ENCODE results near the gene TST.

Gene TST

GRCh38 chr22:37045958-37046357 is 26.7 kb upstream of the TST start:
- H3K27ac ChIP-seq (ENCODE audit: low read depth, low read length) = no peak overlapping the region
- no peak overlapping the region for H3K9ac ChIP-seq (ENCODE audit: low read length)
- no peak overlapping the region for H2AFZ ChIP-seq (ENCODE audit: low read depth, low read length, severe bottlenecking)
- TF ChIP-seq CTCF (IDR thresholded peaks at IDR 0.05; ENCODE audit: insufficient read depth, low read length, poor library complexity, severe bottlenecking) = peak; percentile 28
- TF ChIP-seq EZH2phosphoT487 (conservative IDR thresholded peaks at IDR 0.05; ENCODE audit: low read length) = no peak
- H3F3A ChIP-seq (ENCODE audit: insufficient read depth) = no peaks in the 10 kb centered on the region
- H3K4me3 ChIP-seq (ENCODE audit: insufficient read depth, low read length, poor library complexity, severe bottlenecking) = no peak overlapping the region
- H3K9me3 ChIP-seq (ENCODE audit: insufficient read depth, low read length) = no peaks in the 10 kb centered on the region
- H4K20me1 ChIP-seq (ENCODE audit: low read depth, low read length) = no peaks in the 10 kb centered on the region
- H3K9me2 ChIP-seq (replicated peaks; ENCODE audit: insufficient read depth, low read length) = no peaks in the 10 kb centered on the region
- no peak overlapping the region for H3K4me2 ChIP-seq (ENCODE audit: low read depth, low read length, poor library complexity, severe bottlenecking)
- no peaks in the 10 kb centered on the region for H3K36me3 ChIP-seq (ENCODE audit: low read length)
- no peaks in the 10 kb centered on the region for H3K79me2 ChIP-seq (ENCODE audit: insufficient read depth, low read length)
- no peaks in the 10 kb centered on the region for H3K27me3 ChIP-seq (ENCODE audit: low read length)

GRCh38 chr22:37044634-37045625 is 25.7 kb upstream of the TST start:
- no peak overlapping the region for H3K4me3 ChIP-seq (ENCODE audit: insufficient read depth, low read length, poor library complexity, severe bottlenecking)
- H3K9me3 ChIP-seq (ENCODE audit: insufficient read depth, low read length) = no peaks in the 10 kb centered on the region
- no peaks in the 10 kb centered on the region for H3K79me2 ChIP-seq (ENCODE audit: insufficient read depth, low read length)
- TF ChIP-seq EZH2phosphoT487 (conservative IDR thresholded peaks at IDR 0.05; ENCODE audit: low read length) = no peak
- TF ChIP-seq CTCF (IDR thresholded peaks at IDR 0.05; ENCODE audit: insufficient read depth, low read length, poor library complexity, severe bottlenecking) = no peak
- H3K27me3 ChIP-seq (ENCODE audit: low read length) = no peaks in the 10 kb centered on the region
- H4K20me1 ChIP-seq (ENCODE audit: low read depth, low read length) = no peaks in the 10 kb centered on the region
- no peak overlapping the region for H3K4me2 ChIP-seq (ENCODE audit: low read depth, low read length, poor library complexity, severe bottlenecking)
- H3K36me3 ChIP-seq (ENCODE audit: low read length) = no peaks in the 10 kb centered on the region
- H3F3A ChIP-seq (ENCODE audit: insufficient read depth) = no peaks in the 10 kb centered on the region
- no peak overlapping the region for H3K9ac ChIP-seq (ENCODE audit: low read length)
- no peak overlapping the region for H2AFZ ChIP-seq (ENCODE audit: low read depth, low read length, severe bottlenecking)
- no peak overlapping the region for H3K27ac ChIP-seq (ENCODE audit: low read depth, low read length)
- H3K9me2 ChIP-seq (replicated peaks; ENCODE audit: insufficient read depth, low read length) = no peaks in the 10 kb centered on the region

GRCh38 chr22:37043828-37044538 is 24.7 kb upstream of the TST start:
- H3K27ac ChIP-seq (ENCODE audit: low read depth, low read length) = no peak overlapping the region
- no peaks in the 10 kb centered on the region for H3K27me3 ChIP-seq (ENCODE audit: low read length)
- H3K9ac ChIP-seq (ENCODE audit: low read length) = no peak overlapping the region
- peak; percentile 77 for TF ChIP-seq CTCF (IDR thresholded peaks at IDR 0.05; ENCODE audit: insufficient read depth, low read length, poor library complexity, severe bottlenecking)
- TF ChIP-seq EZH2phosphoT487 (conservative IDR thresholded peaks at IDR 0.05; ENCODE audit: low read length) = no peak
- no peaks in the 10 kb centered on the region for H3F3A ChIP-seq (ENCODE audit: insufficient read depth)
- no peaks in the 10 kb centered on the region for H4K20me1 ChIP-seq (ENCODE audit: low read depth, low read length)
- no peaks in the 10 kb centered on the region for H3K36me3 ChIP-seq (ENCODE audit: low read length)
- no peaks in the 10 kb centered on the region for H3K79me2 ChIP-seq (ENCODE audit: insufficient read depth, low read length)
- H3K9me3 ChIP-seq (ENCODE audit: insufficient read depth, low read length) = no peaks in the 10 kb centered on the region
- no peak overlapping the region for H2AFZ ChIP-seq (ENCODE audit: low read depth, low read length, severe bottlenecking)
- no peak overlapping the region for H3K4me2 ChIP-seq (ENCODE audit: low read depth, low read length, poor library complexity, severe bottlenecking)
- H3K4me3 ChIP-seq (ENCODE audit: insufficient read depth, low read length, poor library complexity, severe bottlenecking) = no peak overlapping the region
- H3K9me2 ChIP-seq (replicated peaks; ENCODE audit: insufficient read depth, low read length) = no peaks in the 10 kb centered on the region
